HEK293 (cell line): Measurements from ENCODE around the gene GINS2.

ENCODE experiments used
- BCL11A ChIP-seq: fragments of 450-650 bp; formaldehyde crosslinking; IDR thresholded peaks from 2 replicates; pipeline ENCODE4 v1.5.1; 2016; ENCODE audit warnings: low read depth, missing biosample characterization, missing genetic modification characterization
- FEZF1 ChIP-seq: fragments of 450-650 bp; formaldehyde crosslinking; IDR thresholded peaks from 2 replicates; pipeline ENCODE4 v1.5.1; 2016; ENCODE audit warnings: missing biosample characterization, missing genetic modification characterization
- HOXA7 ChIP-seq: sonication (generic); formaldehyde crosslinking; IDR thresholded peaks from 2 replicates; pipeline ENCODE4 v1.8.1; 2022; ENCODE audit warnings: missing genetic modification reagents, borderline replicate concordance
- IKZF3 ChIP-seq: fragments of 450-650 bp; IDR thresholded peaks from 2 replicates; pipeline ENCODE4 v1.5.0; 2018; ENCODE audit warnings: missing biosample characterization, mild to moderate bottlenecking, missing genetic modification characterization, moderate library complexity
- KLF17 ChIP-seq: fragments of 450-650 bp; formaldehyde crosslinking; IDR thresholded peaks from 2 replicates; pipeline ENCODE4 v1.5.1; 2016; ENCODE audit warnings: missing biosample characterization, missing genetic modification characterization
- KLF8 ChIP-seq: fragments of 450-650 bp; formaldehyde crosslinking; IDR thresholded peaks from 2 replicates; pipeline ENCODE4 v1.5.1; 2016; ENCODE audit warnings: missing biosample characterization, missing genetic modification characterization
- YY1 ChIP-seq: fragments of 450-650 bp; formaldehyde crosslinking; IDR thresholded peaks from 2 replicates; pipeline ENCODE4 v1.5.1; 2018; ENCODE audit warnings: missing biosample characterization, missing genetic modification characterization
- ZBTB20 ChIP-seq: fragments of 450-650 bp; formaldehyde crosslinking; IDR thresholded peaks from 2 replicates; pipeline ENCODE4 v1.5.1; 2016; ENCODE audit warnings: missing biosample characterization, missing genetic modification characterization
- ZBTB8A ChIP-seq: fragments of 450-650 bp; formaldehyde crosslinking; IDR thresholded peaks from 2 replicates; pipeline ENCODE4 v1.5.1; 2016; ENCODE audit warnings: missing biosample characterization, missing genetic modification characterization
- ZFP69B ChIP-seq: fragments of 450-650 bp; formaldehyde crosslinking; IDR thresholded peaks from 2 replicates; pipeline ENCODE4 v1.5.1; 2016; ENCODE audit warnings: missing biosample characterization, missing genetic modification characterization
- ZNF157 ChIP-seq: fragments of 450-650 bp; formaldehyde crosslinking; IDR thresholded peaks from 2 replicates; pipeline ENCODE4 v1.5.1; 2016; ENCODE audit warnings: missing biosample characterization, missing genetic modification characterization
- ZNF202 ChIP-seq: fragments of 450-650 bp; formaldehyde crosslinking; IDR thresholded peaks from 2 replicates; pipeline ENCODE4 v1.5.1; 2016; ENCODE audit warnings: missing biosample characterization, missing genetic modification characterization, borderline replicate concordance
- ZNF214 ChIP-seq: fragments of 450-650 bp; formaldehyde crosslinking; IDR thresholded peaks from 2 replicates; pipeline ENCODE4 v1.5.1; 2017; ENCODE audit warnings: missing biosample characterization, mild to moderate bottlenecking, missing genetic modification characterization, borderline replicate concordance
- ZNF223 ChIP-seq: fragments of 450-650 bp; formaldehyde crosslinking; IDR thresholded peaks from 2 replicates; pipeline ENCODE4 v1.5.1; 2016; ENCODE audit warnings: missing biosample characterization, missing genetic modification characterization
- ZNF24 ChIP-seq: fragments of 450-650 bp; formaldehyde crosslinking; IDR thresholded peaks from 2 replicates; pipeline ENCODE4 v1.5.1; 2016; ENCODE audit warnings: missing biosample characterization, missing genetic modification characterization
- ZNF26 ChIP-seq: fragments of 450-650 bp; formaldehyde crosslinking; IDR thresholded peaks from 2 replicates; pipeline ENCODE4 v1.5.1; 2016; ENCODE audit warnings: missing biosample characterization, missing genetic modification characterization
- ZNF302 ChIP-seq: fragments of 450-650 bp; formaldehyde crosslinking; IDR thresholded peaks from 2 replicates; pipeline ENCODE4 v1.5.1; 2016; ENCODE audit warnings: missing biosample characterization, missing genetic modification characterization, low read depth
- ZNF324 ChIP-seq: fragments of 450-650 bp; formaldehyde crosslinking; IDR thresholded peaks from 2 replicates; pipeline ENCODE4 v1.5.1; 2016; ENCODE audit warnings: missing biosample characterization, missing genetic modification characterization
- ZNF335 ChIP-seq: fragments of 450-650 bp; formaldehyde crosslinking; conservative IDR thresholded peaks from 2 replicates; pipeline ENCODE4 v1.5.1; 2016; ENCODE audit warnings: missing biosample characterization, missing genetic modification characterization
- ZNF354C ChIP-seq: fragments of 450-650 bp; formaldehyde crosslinking; IDR thresholded peaks from 2 replicates; pipeline ENCODE4 v1.5.1; 2016; ENCODE audit warnings: missing biosample characterization, missing genetic modification characterization, low read depth, borderline replicate concordance
- ZNF362 ChIP-seq: fragments of 450-650 bp; formaldehyde crosslinking; IDR thresholded peaks from 2 replicates; pipeline ENCODE4 v1.5.1; 2016; ENCODE audit warnings: missing biosample characterization, missing genetic modification characterization
- ZNF366 ChIP-seq: fragments of 450-650 bp; formaldehyde crosslinking; conservative IDR thresholded peaks from 2 replicates; pipeline ENCODE4 v1.5.1; 2016; ENCODE audit warnings: missing biosample characterization, missing genetic modification characterization
- ZNF416 ChIP-seq: fragments of 450-650 bp; formaldehyde crosslinking; IDR thresholded peaks from 2 replicates; pipeline ENCODE4 v1.5.1; 2016; ENCODE audit warnings: missing biosample characterization, missing genetic modification characterization
- ZNF473 ChIP-seq: fragments of 450-650 bp; formaldehyde crosslinking; IDR thresholded peaks from 2 replicates; pipeline ENCODE4 v1.5.1; 2017; ENCODE audit warnings: missing biosample characterization, missing genetic modification characterization
- ZNF514 ChIP-seq: fragments of 450-650 bp; formaldehyde crosslinking; IDR thresholded peaks from 2 replicates; pipeline ENCODE4 v1.5.1; 2016; ENCODE audit warnings: missing biosample characterization, missing genetic modification characterization
- ZNF549 ChIP-seq: fragments of 450-650 bp; IDR thresholded peaks from 2 replicates; pipeline ENCODE4 v1.5.1; 2018; ENCODE audit warnings: missing biosample characterization, missing genetic modification characterization, mild to moderate bottlenecking, inconsistent platforms, moderate library complexity
- ZNF580 ChIP-seq: fragments of 450-650 bp; formaldehyde crosslinking; IDR thresholded peaks from 2 replicates; pipeline ENCODE4 v1.5.1; 2016; ENCODE audit warnings: missing biosample characterization, missing genetic modification characterization
- ZNF585B ChIP-seq: fragments of 450-650 bp; formaldehyde crosslinking; IDR thresholded peaks from 2 replicates; pipeline ENCODE4 v1.5.1; 2016; ENCODE audit warnings: missing biosample characterization, missing genetic modification characterization
- ZNF596 ChIP-seq: fragments of 450-650 bp; IDR thresholded peaks from 2 replicates; pipeline ENCODE4 v1.5.0; 2018; ENCODE audit warnings: missing biosample characterization, mild to moderate bottlenecking, missing genetic modification characterization, moderate library complexity
- ZNF664 ChIP-seq: fragments of 450-650 bp; formaldehyde crosslinking; IDR thresholded peaks from 2 replicates; pipeline ENCODE4 v1.5.1; 2016; ENCODE audit warnings: missing biosample characterization, missing genetic modification characterization
- ZNF837 ChIP-seq: fragments of 450-650 bp; formaldehyde crosslinking; IDR thresholded peaks from 2 replicates; pipeline ENCODE4 v1.5.1; 2016; ENCODE audit warnings: missing biosample characterization, missing genetic modification characterization
- TF ChIP-seq, protein P1 (sequence below): fragments of 450-650 bp; formaldehyde crosslinking; IDR thresholded peaks from 2 replicates; pipeline ENCODE4 v1.5.1; 2016; ENCODE audit warnings: missing biosample characterization, missing genetic modification characterization, low read depth
- TF ChIP-seq, protein P2 (sequence below): IDR thresholded peaks from 2 replicates; pipeline ENCODE4 v1.6.1; 2011; ENCODE audit warnings: mild to moderate bottlenecking, low read depth, low read length, borderline replicate concordance
- TF ChIP-seq, protein P3 (sequence below): fragments of 450-650 bp; formaldehyde crosslinking; IDR thresholded peaks from 2 replicates; pipeline ENCODE4 v1.5.1; 2016; ENCODE audit warnings: missing biosample characterization, missing genetic modification characterization

Gene GINS2

DNA sequence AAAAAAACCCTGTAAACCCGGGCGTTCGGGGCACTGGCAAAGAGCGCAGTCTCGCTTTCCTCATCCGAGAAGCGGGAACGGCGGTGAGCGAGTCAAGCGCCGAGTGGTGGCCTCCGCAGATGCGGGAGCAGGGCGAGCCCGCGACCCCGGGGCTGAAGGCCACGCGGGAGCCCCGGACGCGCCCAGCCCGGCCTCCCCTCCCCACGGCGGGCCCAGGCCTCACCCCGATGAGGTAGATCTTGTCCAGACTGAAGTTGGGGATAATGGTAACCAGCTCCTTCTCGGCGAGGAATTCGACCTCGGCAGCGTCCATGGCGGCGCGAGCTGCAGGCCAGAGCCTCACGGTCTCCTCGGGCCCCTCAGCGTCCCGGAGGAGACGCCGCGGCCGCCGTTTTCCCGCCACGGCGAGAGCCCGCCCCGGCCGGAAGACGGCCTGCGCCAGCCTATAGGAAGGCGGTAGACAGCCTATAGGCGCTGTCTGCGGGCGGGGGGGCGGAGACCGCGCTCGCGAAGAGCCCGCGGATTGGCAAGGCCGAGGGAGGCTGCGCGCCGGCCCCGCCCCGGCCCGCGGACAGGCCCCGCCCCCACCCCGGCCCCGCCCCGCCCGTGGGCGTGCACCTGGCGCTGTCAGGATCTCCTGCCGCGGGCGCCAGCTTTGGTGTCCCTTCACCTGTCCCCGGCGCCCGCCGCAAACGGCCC is at the start of gene GINS2 (continued):
- no peak for TF ChIP-seq ZNF302 (tag by site-specific recombination)
- TF ChIP-seq ZNF596 (tag by site-specific recombination): no peak
- TF ChIP-seq FEZF1 (tag by site-specific recombination): no peak; the same call in 1 of the 2 replicates
- no peak for TF ChIP-seq ZNF549 (tag by site-specific recombination)
- TF ChIP-seq, protein P1, sequence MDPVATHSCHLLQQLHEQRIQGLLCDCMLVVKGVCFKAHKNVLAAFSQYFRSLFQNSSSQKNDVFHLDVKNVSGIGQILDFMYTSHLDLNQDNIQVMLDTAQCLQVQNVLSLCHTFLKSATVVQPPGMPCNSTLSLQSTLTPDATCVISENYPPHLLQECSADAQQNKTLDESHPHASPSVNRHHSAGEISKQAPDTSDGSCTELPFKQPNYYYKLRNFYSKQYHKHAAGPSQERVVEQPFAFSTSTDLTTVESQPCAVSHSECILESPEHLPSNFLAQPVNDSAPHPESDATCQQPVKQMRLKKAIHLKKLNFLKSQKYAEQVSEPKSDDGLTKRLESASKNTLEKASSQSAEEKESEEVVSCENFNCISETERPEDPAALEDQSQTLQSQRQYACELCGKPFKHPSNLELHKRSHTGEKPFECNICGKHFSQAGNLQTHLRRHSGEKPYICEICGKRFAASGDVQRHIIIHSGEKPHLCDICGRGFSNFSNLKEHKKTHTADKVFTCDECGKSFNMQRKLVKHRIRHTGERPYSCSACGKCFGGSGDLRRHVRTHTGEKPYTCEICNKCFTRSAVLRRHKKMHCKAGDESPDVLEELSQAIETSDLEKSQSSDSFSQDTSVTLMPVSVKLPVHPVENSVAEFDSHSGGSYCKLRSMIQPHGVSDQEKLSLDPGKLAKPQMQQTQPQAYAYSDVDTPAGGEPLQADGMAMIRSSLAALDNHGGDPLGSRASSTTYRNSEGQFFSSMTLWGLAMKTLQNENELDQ (tag by site-specific recombination): no peak
- TF ChIP-seq YY1: peak; percentile 70; the same call in 1 of the 2 replicates
- no peak for TF ChIP-seq ZNF366
- peak; percentile 56; the same call in 1 of the 2 replicates for TF ChIP-seq ZNF335 (tag by site-specific recombination)
- TF ChIP-seq ZNF837: no peak
- no peak for TF ChIP-seq ZNF580 (tag by site-specific recombination)
- no peak for TF ChIP-seq ZNF416
- no peak for TF ChIP-seq ZBTB8A (tag by site-specific recombination)
- TF ChIP-seq ZNF664 (tag by site-specific recombination): no peak
- peak; percentile 39; the same call in 1 of the 2 replicates for TF ChIP-seq KLF17 (tag by site-specific recombination)
- no peak for TF ChIP-seq ZNF223 (tag by site-specific recombination)
- no peak for TF ChIP-seq BCL11A
- TF ChIP-seq ZNF26 (tag by site-specific recombination): no peak
- no peak for TF ChIP-seq IKZF3
- TF ChIP-seq ZNF214 (tag by site-specific recombination): no peak
- no peak for TF ChIP-seq ZNF24 (tag by site-specific recombination)
- TF ChIP-seq, protein P2, sequence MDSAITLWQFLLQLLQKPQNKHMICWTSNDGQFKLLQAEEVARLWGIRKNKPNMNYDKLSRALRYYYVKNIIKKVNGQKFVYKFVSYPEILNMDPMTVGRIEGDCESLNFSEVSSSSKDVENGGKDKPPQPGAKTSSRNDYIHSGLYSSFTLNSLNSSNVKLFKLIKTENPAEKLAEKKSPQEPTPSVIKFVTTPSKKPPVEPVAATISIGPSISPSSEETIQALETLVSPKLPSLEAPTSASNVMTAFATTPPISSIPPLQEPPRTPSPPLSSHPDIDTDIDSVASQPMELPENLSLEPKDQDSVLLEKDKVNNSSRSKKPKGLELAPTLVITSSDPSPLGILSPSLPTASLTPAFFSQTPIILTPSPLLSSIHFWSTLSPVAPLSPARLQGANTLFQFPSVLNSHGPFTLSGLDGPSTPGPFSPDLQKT: peak; percentile 52; the same call in 1 of the 2 replicates
- no peak for TF ChIP-seq ZNF514 (tag by site-specific recombination)
- TF ChIP-seq, protein P3, sequence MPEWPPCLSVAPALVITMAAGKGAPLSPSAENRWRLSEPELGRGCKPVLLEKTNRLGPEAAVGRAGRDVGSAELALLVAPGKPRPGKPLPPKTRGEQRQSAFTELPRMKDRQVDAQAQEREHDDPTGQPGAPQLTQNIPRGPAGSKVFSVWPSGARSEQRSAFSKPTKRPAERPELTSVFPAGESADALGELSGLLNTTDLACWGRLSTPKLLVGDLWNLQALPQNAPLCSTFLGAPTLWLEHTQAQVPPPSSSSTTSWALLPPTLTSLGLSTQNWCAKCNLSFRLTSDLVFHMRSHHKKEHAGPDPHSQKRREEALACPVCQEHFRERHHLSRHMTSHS (tag by site-specific recombination): no peak
- no peak for TF ChIP-seq ZNF362
- TF ChIP-seq ZNF324 (tag by site-specific recombination): no peak
- no peak for TF ChIP-seq HOXA7 (CRISPR knock-in tag)
- no peak for TF ChIP-seq ZNF202
- TF ChIP-seq ZNF157: no peak
- TF ChIP-seq KLF8 (tag by site-specific recombination): peak; percentile 77
- no peak for TF ChIP-seq ZNF473
- no peak for TF ChIP-seq ZNF585B (tag by site-specific recombination)
- TF ChIP-seq ZFP69B (tag by site-specific recombination): peak; percentile 48
- TF ChIP-seq ZNF354C: no peak
- TF ChIP-seq ZBTB20 (tag by site-specific recombination): no peak
